Esophagus squamous epithelium (tissue), 4 donors: ENCODE data around the gene NPY4R2.
"Not testable (repeated sequence)": the region's sequence is repeated elsewhere in the genome, so short reads cannot be mapped to it uniquely, and the experiment has no call there.

Source experiments
- CTCF ChIP-seq, 6 experiments: fragments of 450-650 bp in 4 of 6; fragments of 200-600 bp in 2 of 6; sonication (generic) in 2 of 6; IDR thresholded peaks; one replicate each; pipeline ENCODE4 v1.5.1; 2016 to 2019; ENCODE audit warnings: antibody characterized with exemption in 6 of 6, mild to moderate bottlenecking in 4 of 6, moderate library complexity in 4 of 6
- POLR2A ChIP-seq, 4 donors: fragments of 450-650 bp; IDR thresholded peaks; one replicate each; pipeline ENCODE4 v1.6.1; 2017; ENCODE audit warnings: antibody characterized with exemption in 4 of 4, mild to moderate bottlenecking in 4 of 4, moderate library complexity in 3 of 4

GRCh38 chr10:47924628-47925027 is 6.2 kb downstream of the NPY4R2 start:
- not testable (repeated sequence) for TF ChIP-seq CTCF, POLR2A (IDR thresholded peaks at IDR 0.05)
